ENCODE data around the gene SLC16A7.

GRCh38 chr12:59580050-59580449 is 15.8 kb upstream of the SLC16A7 start:
- no peak for TF ChIP-seq CTCF (IDR thresholded peaks at IDR 0.05)
- no peak for TF ChIP-seq POLR2A (IDR thresholded peaks at IDR 0.05)

All from thyroid gland (tissue), 4 donors.